Nephron (organoid): Measurements from ENCODE around the gene TLE1.
"Not testable (repeated sequence)": the region's sequence is repeated elsewhere in the genome, so short reads cannot be mapped to it uniquely, and the experiment has no call there.

Source experiments
- H3K27ac Mint-ChIP-seq, 3 experiments: 2 replicates each; pipeline ENCODE4 v1.8.0; 2020; ENCODE audit warnings: mixed read lengths in 3 of 3, mild to moderate bottlenecking in 2 of 3, moderate library complexity in 1 of 3
- H3K27me3 Mint-ChIP-seq: 2 replicates; pipeline ENCODE4 v1.8.0; 2021; ENCODE audit warnings: low read depth, mild to moderate bottlenecking, moderate library complexity, mixed read lengths
- H3K36me3 Mint-ChIP-seq: 2 replicates; pipeline ENCODE4 v1.8.0; 2020; ENCODE audit warnings: low read depth, mixed read lengths
- H3K4me1 Mint-ChIP-seq: 2 replicates; pipeline ENCODE4 v1.8.0; 2020; ENCODE audit warnings: mixed read lengths
- H3K4me3 Mint-ChIP-seq, 3 experiments: 2 replicates each; pipeline ENCODE4 v1.8.0; 2020; ENCODE audit warnings: mild to moderate bottlenecking in 3 of 3, mixed read lengths in 3 of 3, moderate library complexity in 2 of 3
- H3K9me3 Mint-ChIP-seq: 2 replicates; pipeline ENCODE4 v1.8.0; 2020; ENCODE audit warnings: mixed read lengths
- TF ChIP-seq, protein P1 (sequence below), 3 experiments: fragments of 200-600 bp; sonication (generic); IDR thresholded peaks; one replicate each; pipeline ENCODE4 v1.5.0; 2021; ENCODE audit warnings: antibody characterized with exemption in 3 of 3; ENCODE audit not compliant: unreplicated experiment in 3 of 3

TLE1 gene

DNA sequence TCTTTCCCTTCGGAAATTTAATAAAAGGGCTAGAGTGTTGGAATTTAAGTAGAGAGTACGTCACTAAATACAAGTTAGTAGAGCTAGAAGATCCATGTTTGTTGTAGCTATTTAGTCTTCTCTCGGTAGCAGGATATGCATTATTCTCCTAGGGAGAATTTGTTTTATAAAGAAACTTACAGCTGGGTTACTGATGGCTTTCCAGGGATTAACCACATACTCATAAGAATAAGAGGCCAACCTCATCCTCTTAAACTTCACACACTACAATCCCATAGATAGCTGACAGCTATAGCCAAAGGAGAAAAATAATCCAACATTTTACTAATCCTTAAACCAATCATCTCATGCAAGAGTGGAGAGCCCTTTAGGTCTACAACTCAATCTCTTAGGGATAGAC, 43.0 kb downstream of the TLE1 start:
- no peak overlapping the region for H3K4me3 Mint-ChIP-seq
- no peaks in the 10 kb centered on the region for H3K27me3 Mint-ChIP-seq
- H3K36me3 Mint-ChIP-seq, result peaks cover 68% of the 10 kb centered on the region
- no peaks in the 10 kb centered on the region for H3K9me3 Mint-ChIP-seq
- H3K4me1 Mint-ChIP-seq, result peaks cover 26% of the 10 kb centered on the region
- TF ChIP-seq, protein P1, sequence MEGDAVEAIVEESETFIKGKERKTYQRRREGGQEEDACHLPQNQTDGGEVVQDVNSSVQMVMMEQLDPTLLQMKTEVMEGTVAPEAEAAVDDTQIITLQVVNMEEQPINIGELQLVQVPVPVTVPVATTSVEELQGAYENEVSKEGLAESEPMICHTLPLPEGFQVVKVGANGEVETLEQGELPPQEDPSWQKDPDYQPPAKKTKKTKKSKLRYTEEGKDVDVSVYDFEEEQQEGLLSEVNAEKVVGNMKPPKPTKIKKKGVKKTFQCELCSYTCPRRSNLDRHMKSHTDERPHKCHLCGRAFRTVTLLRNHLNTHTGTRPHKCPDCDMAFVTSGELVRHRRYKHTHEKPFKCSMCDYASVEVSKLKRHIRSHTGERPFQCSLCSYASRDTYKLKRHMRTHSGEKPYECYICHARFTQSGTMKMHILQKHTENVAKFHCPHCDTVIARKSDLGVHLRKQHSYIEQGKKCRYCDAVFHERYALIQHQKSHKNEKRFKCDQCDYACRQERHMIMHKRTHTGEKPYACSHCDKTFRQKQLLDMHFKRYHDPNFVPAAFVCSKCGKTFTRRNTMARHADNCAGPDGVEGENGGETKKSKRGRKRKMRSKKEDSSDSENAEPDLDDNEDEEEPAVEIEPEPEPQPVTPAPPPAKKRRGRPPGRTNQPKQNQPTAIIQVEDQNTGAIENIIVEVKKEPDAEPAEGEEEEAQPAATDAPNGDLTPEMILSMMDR (IDR thresholded peaks at IDR 0.05; ENCODE audit: unreplicated experiment in 3 of 3), result no peak
- no peak overlapping the region for H3K27ac Mint-ChIP-seq

DNA sequence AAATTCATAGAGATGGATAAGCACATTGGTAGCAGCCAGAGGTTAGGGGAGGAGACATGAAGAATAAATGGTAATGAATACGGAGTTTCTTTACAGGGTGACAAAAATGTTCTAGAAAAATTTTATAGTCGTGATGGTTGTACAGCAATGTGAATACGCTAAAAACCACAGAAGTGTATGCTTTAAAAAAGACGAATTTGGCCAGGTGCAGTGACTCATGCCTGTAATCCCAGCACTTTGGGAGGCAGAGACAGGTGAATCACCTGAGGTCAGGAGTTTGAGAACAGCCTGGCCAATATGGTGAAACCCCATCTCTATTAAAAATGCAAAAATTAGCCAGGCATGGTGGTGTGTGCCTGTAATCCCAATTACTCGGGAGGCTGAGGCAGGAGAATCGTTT, 44.8 kb downstream of the TLE1 start:
- not testable (repeated sequence) for H3K4me3 Mint-ChIP-seq, H3K27me3 Mint-ChIP-seq, H3K9me3 Mint-ChIP-seq, H3K27ac Mint-ChIP-seq
- Mint-ChIP-seq H3K36me3 (peaks cover 68% of the 10 kb centered on the region), H3K4me1 (peaks cover 16% of the 10 kb centered on the region)

GRCh38 chr9:81637276-81637675, 52.1 kb downstream of the TLE1 start:
- no peak overlapping the region for H3K4me3 Mint-ChIP-seq
- peaks cover 53% of the 10 kb centered on the region for H3K36me3 Mint-ChIP-seq

DNA sequence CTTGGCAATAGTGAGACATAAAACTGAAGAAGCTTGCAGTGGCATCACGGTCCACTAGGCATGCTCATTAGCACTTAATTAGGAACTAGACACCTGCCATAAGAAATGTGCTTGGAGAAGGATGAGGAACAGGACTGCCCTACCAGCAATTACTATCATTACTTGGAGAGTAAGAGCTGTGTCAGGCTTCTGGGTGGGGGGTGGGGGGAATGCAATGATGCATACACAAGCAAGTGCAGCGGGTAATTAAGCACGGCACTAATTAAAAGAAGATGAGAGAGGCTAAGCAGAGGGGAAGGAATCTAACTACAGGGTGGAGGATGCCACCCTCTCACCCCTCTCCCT, 53.1 kb downstream of the TLE1 start:
- H3K4me1 Mint-ChIP-seq, result peaks cover 51% of the 10 kb centered on the region
- H3K4me3 Mint-ChIP-seq, result no peak overlapping the region
- TF ChIP-seq, protein P1 (IDR thresholded peaks at IDR 0.05; ENCODE audit: unreplicated experiment in 3 of 3), result no peak
- peak overlapping the region in 1 of 3 experiments; percentile 13 for H3K27ac Mint-ChIP-seq
- H3K36me3 Mint-ChIP-seq, result peaks cover 54% of the 10 kb centered on the region
- H3K27me3 Mint-ChIP-seq, result no peaks in the 10 kb centered on the region
- H3K9me3 Mint-ChIP-seq, result no peaks in the 10 kb centered on the region

More at GRCh38 chr9:81637276-81637675, 52.1 kb downstream of the TLE1 start:
- H3K27ac Mint-ChIP-seq, result no peak overlapping the region
- no peaks in the 10 kb centered on the region for H3K9me3 Mint-ChIP-seq
- H3K4me1 Mint-ChIP-seq, result peaks cover 46% of the 10 kb centered on the region
- H3K27me3 Mint-ChIP-seq, result no peaks in the 10 kb centered on the region
- TF ChIP-seq, protein P1 (IDR thresholded peaks at IDR 0.05; ENCODE audit: unreplicated experiment in 3 of 3), result no peak

DNA sequence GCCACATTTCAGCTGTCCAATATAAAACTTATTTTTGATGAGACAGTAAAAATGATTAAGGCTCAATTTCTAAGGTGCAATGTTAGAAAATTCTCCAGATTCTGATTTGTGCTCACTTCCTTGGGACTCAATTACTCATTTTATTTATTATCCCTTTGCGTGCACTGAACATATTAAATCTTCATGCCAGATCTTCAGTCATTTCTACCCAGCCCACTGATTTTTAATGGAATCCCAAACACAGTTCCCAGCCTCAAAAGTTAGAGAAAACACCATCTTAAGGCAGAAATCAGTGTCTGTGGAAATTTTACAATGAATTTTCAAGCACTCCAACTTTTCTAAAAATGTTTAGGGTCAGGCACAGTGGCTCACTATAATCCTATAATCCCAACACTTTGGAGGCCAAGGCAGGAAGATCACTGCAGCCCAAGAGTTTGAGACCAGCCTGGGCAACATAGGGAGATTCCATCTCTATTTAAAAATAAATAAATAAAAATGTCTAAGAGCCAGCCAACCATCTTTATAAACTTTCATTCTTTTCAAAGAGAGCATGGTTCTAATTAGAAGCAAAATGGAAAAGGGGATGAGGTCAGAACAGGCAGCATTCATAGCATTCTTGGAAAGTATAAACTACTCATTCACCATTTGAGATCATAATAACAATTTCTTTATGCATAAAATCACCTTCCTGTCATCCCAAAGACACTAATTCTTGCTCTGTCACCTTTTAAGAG, 53.7 kb downstream of the TLE1 start:
- Mint-ChIP-seq H3K4me3 (no peak overlapping the region), H3K9me3 (no peaks in the 10 kb centered on the region), H3K27me3 (no peaks in the 10 kb centered on the region), H3K27ac (peak overlapping the region in 1 of 3 experiments; percentile 13), H3K4me1 (peaks cover 48% of the 10 kb centered on the region), H3K36me3 (peaks cover 54% of the 10 kb centered on the region)
- TF ChIP-seq, protein P1 (IDR thresholded peaks at IDR 0.05; ENCODE audit: unreplicated experiment in 3 of 3), result no peak

DNA sequence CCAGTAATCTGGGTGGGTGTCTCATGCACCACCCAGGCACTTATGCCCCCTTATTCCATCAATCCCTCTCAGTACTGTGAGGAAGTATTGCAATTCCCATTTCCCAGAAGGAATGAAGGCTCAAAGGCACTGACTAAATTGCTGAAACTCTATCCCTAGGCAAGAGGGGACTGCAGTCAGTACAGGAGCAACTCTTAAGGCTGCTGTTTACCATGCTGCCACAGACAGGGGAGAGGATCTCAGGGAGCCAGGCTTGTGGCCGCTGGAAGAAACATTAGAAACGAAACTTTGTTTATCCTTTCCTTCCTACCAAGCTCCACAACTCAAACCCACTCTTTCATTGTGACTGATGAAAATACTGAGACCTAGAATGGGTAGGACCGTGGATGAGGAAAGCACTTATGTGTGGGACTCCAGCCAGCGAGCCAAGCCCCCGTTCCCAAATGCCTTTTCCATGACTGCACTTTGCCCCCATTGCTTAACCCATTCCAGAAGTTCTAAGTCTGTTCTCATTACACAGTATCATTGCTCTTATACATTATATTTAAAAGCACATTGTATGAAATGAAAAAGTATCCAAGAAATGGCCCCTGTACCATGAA, 54.3 kb downstream of the TLE1 start:
- H3K4me3 Mint-ChIP-seq, result no peak overlapping the region
- H3K36me3 Mint-ChIP-seq, result peaks cover 48% of the 10 kb centered on the region
- TF ChIP-seq, protein P1 (IDR thresholded peaks at IDR 0.05; ENCODE audit: unreplicated experiment in 3 of 3), result no peak
- peak overlapping the region in 2 of 3 experiments; percentile 12 to 13 for H3K27ac Mint-ChIP-seq
- no peaks in the 10 kb centered on the region for H3K27me3 Mint-ChIP-seq
- H3K4me1 Mint-ChIP-seq, result peaks cover 42% of the 10 kb centered on the region
- H3K9me3 Mint-ChIP-seq, result no peaks in the 10 kb centered on the region
